GM06990 (cell line): ENCODE data around the gene SLC22A1.

Source experiments
- DNase-seq: peaks from one replicate; pipeline ENCODE4 v3.0.0-alpha.2; 2011; ENCODE audit not compliant: insufficient read length; ENCODE audit errors: extremely low read depth
- H3K27me3 ChIP-seq: replicated peaks from 2 replicates; pipeline ENCODE4 v1.6.0; 2011; ENCODE audit warnings: low read length; ENCODE audit not compliant: control insufficient read depth, insufficient read depth
- H3K36me3 ChIP-seq: 2 replicates; pipeline ENCODE4 v1.5.1; 2011; ENCODE audit warnings: low read length; ENCODE audit not compliant: control insufficient read depth, insufficient read depth
- H3K4me3 ChIP-seq: replicated peaks from 2 replicates; pipeline ENCODE4 v1.5.1; 2011; ENCODE audit warnings: low read depth, mild to moderate bottlenecking, control low read depth, low read length
- CTCF ChIP-seq: IDR thresholded peaks from 2 replicates; pipeline ENCODE4 v1.5.1; 2011; ENCODE audit warnings: low read length, control low read depth, mild to moderate bottlenecking, inconsistent platforms; ENCODE audit not compliant: insufficient read depth, poor library complexity, severe bottlenecking

The SLC22A1 gene

GRCh38 chr6:160078883-160079685, 42.5 kb upstream of the SLC22A1 start:
- TF ChIP-seq CTCF: no peak
- no peaks in the 10 kb centered on the region for H3K27me3 ChIP-seq
- H3K4me3 ChIP-seq: no peak overlapping the region
- DNase-seq: no peak
- peaks cover 43% of the 10 kb centered on the region for H3K36me3 ChIP-seq

GRCh38 chr6:160079686-160080043, 42.0 kb upstream of the SLC22A1 start:
- DNase-seq: no peak
- peaks cover 44% of the 10 kb centered on the region for H3K36me3 ChIP-seq
- TF ChIP-seq CTCF: no peak
- H3K4me3 ChIP-seq: no peak overlapping the region
- H3K27me3 ChIP-seq: no peaks in the 10 kb centered on the region

- no peak for DNase-seq
- Histone ChIP-seq H3K36me3 (peaks cover 45% of the 10 kb centered on the region), H3K4me3 (no peak overlapping the region), H3K27me3 (no peaks in the 10 kb centered on the region)
- TF ChIP-seq CTCF: no peak
Observed at GRCh38 chr6:160080097-160080496, 41.5 kb upstream of the SLC22A1 start.

- no peak overlapping the region for H3K4me3 ChIP-seq
- peaks cover 44% of the 10 kb centered on the region for H3K36me3 ChIP-seq
- no peak for TF ChIP-seq CTCF
Observed at GRCh38 chr6:160081398-160081797, 40.2 kb upstream of the SLC22A1 start.

GRCh38 chr6:160082627-160083026, 39.0 kb upstream of the SLC22A1 start:
- no peak overlapping the region for H3K4me3 ChIP-seq
- no peak for TF ChIP-seq CTCF
- DNase-seq: no peak
- H3K36me3 ChIP-seq: peaks cover 48% of the 10 kb centered on the region
- no peaks in the 10 kb centered on the region for H3K27me3 ChIP-seq

More at GRCh38 chr6:160081398-160081797, 40.2 kb upstream of the SLC22A1 start:
- no peaks in the 10 kb centered on the region for H3K27me3 ChIP-seq
- no peak for DNase-seq
